ENCODE data around the gene ITGA2. TPM values are rescaled to one million over a fixed set of nuclear protein-coding genes. Genes with fewer than 3 reads are reported as not detected.

The ITGA2 gene
- total RNA-seq, 1 donor from 2014 or later = 0.30 TPM

- TF ChIP-seq, protein P1, sequence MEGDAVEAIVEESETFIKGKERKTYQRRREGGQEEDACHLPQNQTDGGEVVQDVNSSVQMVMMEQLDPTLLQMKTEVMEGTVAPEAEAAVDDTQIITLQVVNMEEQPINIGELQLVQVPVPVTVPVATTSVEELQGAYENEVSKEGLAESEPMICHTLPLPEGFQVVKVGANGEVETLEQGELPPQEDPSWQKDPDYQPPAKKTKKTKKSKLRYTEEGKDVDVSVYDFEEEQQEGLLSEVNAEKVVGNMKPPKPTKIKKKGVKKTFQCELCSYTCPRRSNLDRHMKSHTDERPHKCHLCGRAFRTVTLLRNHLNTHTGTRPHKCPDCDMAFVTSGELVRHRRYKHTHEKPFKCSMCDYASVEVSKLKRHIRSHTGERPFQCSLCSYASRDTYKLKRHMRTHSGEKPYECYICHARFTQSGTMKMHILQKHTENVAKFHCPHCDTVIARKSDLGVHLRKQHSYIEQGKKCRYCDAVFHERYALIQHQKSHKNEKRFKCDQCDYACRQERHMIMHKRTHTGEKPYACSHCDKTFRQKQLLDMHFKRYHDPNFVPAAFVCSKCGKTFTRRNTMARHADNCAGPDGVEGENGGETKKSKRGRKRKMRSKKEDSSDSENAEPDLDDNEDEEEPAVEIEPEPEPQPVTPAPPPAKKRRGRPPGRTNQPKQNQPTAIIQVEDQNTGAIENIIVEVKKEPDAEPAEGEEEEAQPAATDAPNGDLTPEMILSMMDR (IDR thresholded peaks at IDR 0.05) = no peak
- H3K27ac Mint-ChIP-seq (ENCODE audit: unreplicated experiment) = no peak overlapping the region
- no peaks in the 10 kb centered on the region for H3K36me3 Mint-ChIP-seq (ENCODE audit: unreplicated experiment)
- no peak overlapping the region for H3K4me3 Mint-ChIP-seq (ENCODE audit: unreplicated experiment)
- H3K9me3 Mint-ChIP-seq (ENCODE audit: unreplicated experiment) = peaks cover 4% of the 10 kb centered on the region
- peaks cover 17% of the 10 kb centered on the region for H3K4me1 Mint-ChIP-seq (ENCODE audit: unreplicated experiment)
- no peak for DNase-seq (ENCODE audit: extremely low spot score, unreplicated experiment)
- no peaks in the 10 kb centered on the region for H3K27me3 Mint-ChIP-seq (ENCODE audit: unreplicated experiment)
Measured at GRCh38 chr5:53133020-53133419, 143.9 kb downstream of the ITGA2 start.

Other genes starting within 250 kb of the ITGA2 start
- 143 and 150 TPM in 2 replicates for gene ITGA1, start 201.4 kb upstream of the ITGA2 start, total RNA-seq
- 82.4 and 83.7 TPM in 2 replicates for gene PELO, start 201.4 kb upstream of the ITGA2 start, total RNA-seq
- gene MOCS2, start 120.4 kb downstream of the ITGA2 start, total RNA-seq = 31.2 and 31.7 TPM in 2 replicates

Data from osteocyte (in vitro differentiated cells).